ENCODE data around the gene DISC1. TPM values are rescaled to one million over a fixed set of nuclear protein-coding genes. Genes with fewer than 3 reads are reported as not detected.

The DISC1 gene
- polyA plus RNA-seq, 1 of the 3 experiments (the other 2 are of a cell fraction) = 1.7 TPM

GRCh38 chr1:231770506-231771175 is 144.1 kb downstream of the DISC1 start:
- Histone ChIP-seq H3K9me3 (no peaks in the 10 kb centered on the region), H3K4me1 (ENCODE audit: control insufficient read depth in 1 of 2, insufficient read depth in 2 of 2, low read depth in 1 of 2, low read length in 1 of 2) (peaks cover 0 to 2% of the 10 kb centered on the region in 2 experiments; a peak in 1 of 4 replicates), H2AFZ (ENCODE audit: low read depth) (no peak overlapping the region), H3K79me2 (ENCODE audit: insufficient read depth) (no peaks in the 10 kb centered on the region), H3F3A (replicated peaks; ENCODE audit: insufficient read depth) (no peaks in the 10 kb centered on the region), H3K27ac (ENCODE audit: low read depth in 2 of 2, low read length in 1 of 2) (no peak overlapping the region), H3K4me2 (no peak overlapping the region), H3K9ac (no peak overlapping the region), H3K9me2 (no peaks in the 10 kb centered on the region), H3K27me3 (ENCODE audit: insufficient read depth) (no peaks in the 10 kb centered on the region), H4K20me1 (ENCODE audit: insufficient read depth) (no peaks in the 10 kb centered on the region), H3K36me3 (replicated peaks in 1 of 2; ENCODE audit: control insufficient read depth in 1 of 2, insufficient read depth in 2 of 2, low read length in 1 of 2) (peaks cover 0 to 2% of the 10 kb centered on the region in 2 experiments), H3K4me3 (ENCODE audit: low read depth in 2 of 2, low read length in 1 of 2) (no peak overlapping the region)
- TF ChIP-seq GABPA (IDR thresholded peaks at IDR 0.05; ENCODE audit: low read depth) (no peak), FOXJ3 (CRISPR knock-in tag; IDR thresholded peaks at IDR 0.05) (no peak), TAF1 (IDR thresholded peaks at IDR 0.05; ENCODE audit: borderline replicate concordance, low read depth, low read length) (no peak), NFIC (IDR thresholded peaks at IDR 0.05; ENCODE audit: borderline replicate concordance) (no peak), SIN3A (IDR thresholded peaks at IDR 0.05; ENCODE audit: borderline replicate concordance, low read depth, low read length) (no peak), YY1 (IDR thresholded peaks at IDR 0.05; ENCODE audit: low read depth) (no peak), USF2 (IDR thresholded peaks at IDR 0.05; ENCODE audit: borderline replicate concordance, low read depth, low read length) (no peak), NRF1 (IDR thresholded peaks at IDR 0.05; ENCODE audit: low read depth, low read length) (no peak), MEF2A (IDR thresholded peaks at IDR 0.05; ENCODE audit: borderline replicate concordance, low read depth) (no peak), RAD21 (IDR thresholded peaks at IDR 0.05; ENCODE audit: low read length) (no peak), RXRA (IDR thresholded peaks at IDR 0.05; ENCODE audit: borderline replicate concordance, low read depth) (no peak), CTCF (IDR thresholded peaks at IDR 0.05) (no peak), POLR2AphosphoS5 (IDR thresholded peaks at IDR 0.05; ENCODE audit: low read depth, low read length) (no peak), IRF3 (IDR thresholded peaks at IDR 0.05; ENCODE audit: low read depth, low read length) (no peak), ELF1 (IDR thresholded peaks at IDR 0.05) (no peak), EP300 (IDR thresholded peaks at IDR 0.05; ENCODE audit: borderline replicate concordance in 1 of 2, low read depth in 1 of 2, low read length in 1 of 2) (no peak), FOSL2 (IDR thresholded peaks at IDR 0.05; ENCODE audit: borderline replicate concordance, low read depth) (no peak), GATA2 (CRISPR knock-in tag; IDR thresholded peaks at IDR 0.05) (no peak), PBX3 (IDR thresholded peaks at IDR 0.05) (no peak)
- 79% methylated on average over 8 of the region's 8 CpGs for WGBS (ENCODE audit: low lambda C conversion rate)
- ChIA-PET POLR2A (no interaction called here), CTCF (no interaction called here)
- DNase-seq = no peak

Data from SK-N-SH (cell line).